SKM-1 (cell line): ENCODE data around the gene ATXN7L2.

Source experiments
- DNase-seq: peaks from one replicate; lab custom pipeline; 2025; ENCODE audit not compliant: unreplicated experiment; lab: John Stamatoyannopoulos, UW

The ATXN7L2 gene

GRCh38 chr1:109495738-109496137, 12.0 kb downstream of the ATXN7L2 start:
- DNase-seq: no peak

GRCh38 chr1:109497449-109498160, 13.9 kb downstream of the ATXN7L2 start:
- no peak for DNase-seq

GRCh38 chr1:109498161-109498801, 14.6 kb downstream of the ATXN7L2 start:
- no peak for DNase-seq

DNA sequence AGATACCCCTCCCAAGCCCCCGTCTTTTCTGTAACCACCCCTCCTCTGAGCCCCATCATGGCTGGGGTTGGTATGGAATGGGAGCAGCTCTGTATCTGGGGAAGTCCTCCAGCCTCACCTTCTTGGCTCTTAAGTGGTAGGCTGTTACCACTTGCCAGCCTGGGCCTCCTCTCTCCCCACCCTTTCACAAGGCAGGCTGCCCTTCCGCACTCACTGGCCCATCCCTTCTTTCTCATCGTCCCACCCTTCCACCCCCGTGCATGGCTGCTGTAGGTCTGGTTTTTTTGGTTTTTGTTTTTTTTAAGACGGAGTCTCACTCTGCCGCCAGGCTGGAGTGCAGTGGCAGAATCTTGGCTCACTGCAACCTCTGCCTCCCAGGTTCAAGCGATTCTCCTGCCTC, 15.4 kb downstream of the ATXN7L2 start:
- no peak for DNase-seq

DNA sequence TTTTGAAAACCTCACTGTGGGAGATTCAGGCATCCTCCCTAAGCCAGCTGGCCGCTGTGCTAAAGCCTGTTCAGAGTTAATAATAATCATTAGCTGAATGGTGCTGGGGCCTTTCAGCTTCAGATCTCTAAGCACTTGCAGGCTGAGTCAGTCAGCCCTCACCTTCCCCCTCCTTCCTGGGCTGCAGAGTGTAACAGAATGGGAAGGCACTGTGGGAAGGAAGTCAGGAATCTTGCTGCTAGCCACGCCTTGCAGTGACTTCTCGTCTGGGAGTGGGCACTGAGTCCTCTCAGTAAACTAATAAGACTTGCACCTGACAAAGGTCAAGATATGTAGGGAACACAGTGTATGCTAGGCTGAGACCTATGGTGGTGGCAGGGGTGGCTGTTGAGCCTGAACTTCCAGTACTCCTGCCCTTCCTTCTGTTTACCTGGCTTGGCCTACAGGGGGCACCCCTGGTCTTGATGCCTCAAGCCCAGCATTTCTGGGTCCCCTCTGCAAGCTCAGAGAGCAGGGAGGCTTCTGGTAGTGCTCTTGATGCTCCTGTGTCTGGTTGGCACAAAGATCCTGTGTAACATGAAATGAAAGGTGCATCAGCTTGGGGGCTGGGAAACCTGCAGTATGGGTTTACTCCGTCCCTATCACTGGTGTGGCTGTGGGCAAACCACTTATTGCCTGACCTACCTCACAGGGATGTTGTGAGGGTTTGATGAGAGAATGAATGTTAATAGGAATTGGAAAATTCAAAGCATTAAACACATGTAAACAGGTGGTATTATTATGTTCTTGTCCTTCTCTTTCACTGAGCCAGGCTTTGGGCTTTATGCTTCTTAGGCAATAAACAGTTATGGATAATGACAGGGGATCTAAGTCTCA, 16.2 kb downstream of the ATXN7L2 start:
- DNase-seq: peak; percentile 27

GRCh38 chr1:109500941-109501381, 17.3 kb downstream of the ATXN7L2 start:
- no peak for DNase-seq

GRCh38 chr1:109501644-109502363, 18.1 kb downstream of the ATXN7L2 start:
- DNase-seq: peak; percentile 57

- DNase-seq: no peak
These were observed 18.7 kb downstream of the ATXN7L2 start for GRCh38 chr1:109502364-109502851.

GRCh38 chr1:109503935-109504334, 20.2 kb downstream of the ATXN7L2 start:
- no peak for DNase-seq

DNA sequence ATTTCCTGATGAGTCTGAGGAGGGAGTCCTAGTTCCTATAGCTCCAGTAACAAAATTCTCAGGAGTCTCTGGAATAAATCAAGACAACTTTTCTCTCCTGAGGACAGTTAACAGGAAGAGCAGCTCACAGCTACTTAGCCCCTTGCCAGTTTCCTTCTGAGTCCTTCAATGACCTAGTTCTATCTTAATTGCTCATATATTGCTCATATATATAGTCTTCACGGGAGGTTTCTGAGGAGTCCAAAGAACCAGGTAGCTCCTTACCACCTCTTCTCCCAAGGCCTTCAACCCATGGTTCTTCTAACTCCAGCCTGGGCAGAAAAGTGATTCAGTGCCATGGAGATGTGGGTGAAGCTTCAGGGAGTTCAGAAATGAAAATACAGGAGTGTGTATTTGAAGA, 21.3 kb downstream of the ATXN7L2 start:
- no peak for DNase-seq

DNA sequence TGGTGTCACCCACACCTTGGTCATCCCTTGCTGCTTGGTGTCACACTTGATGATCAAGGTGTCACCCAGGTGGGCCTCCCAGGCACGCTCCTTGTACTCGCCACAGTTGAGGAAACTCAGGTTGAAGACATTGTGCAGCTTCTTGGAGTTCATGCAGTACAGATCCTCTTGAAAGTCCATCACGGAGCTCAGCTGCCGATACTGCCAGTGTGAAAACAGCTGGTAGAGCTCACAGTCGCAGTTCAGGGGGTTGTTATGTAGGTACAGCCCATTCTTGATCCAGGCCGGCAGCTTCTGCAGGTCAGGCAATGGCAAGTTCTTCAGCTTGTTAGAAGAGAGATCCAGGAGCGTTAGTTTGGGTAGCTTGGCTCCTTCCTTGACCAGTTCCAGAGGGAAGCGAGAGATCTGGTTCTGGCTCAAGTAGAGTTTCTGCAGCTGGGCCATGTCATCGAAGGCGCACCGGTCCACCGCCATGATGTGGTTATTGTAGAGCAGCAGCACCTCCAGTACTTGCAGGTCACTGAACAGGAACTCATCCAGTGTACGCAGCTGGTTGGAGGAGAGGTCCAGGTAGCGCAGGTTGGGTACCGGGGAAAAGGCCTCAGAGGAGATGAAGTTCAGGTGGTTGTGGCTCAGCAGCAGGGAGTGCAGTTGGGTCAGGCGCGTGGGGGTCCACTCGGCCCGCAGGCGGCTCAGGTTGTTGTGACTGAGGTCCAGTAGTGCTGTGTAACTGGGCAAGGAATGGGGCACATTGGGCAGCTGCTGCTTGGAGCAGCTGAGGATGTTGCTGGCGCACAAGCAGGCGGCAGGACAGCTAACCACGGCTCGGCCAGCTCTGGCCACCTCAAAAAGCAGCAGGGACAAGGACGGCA, 24.5 kb downstream of the ATXN7L2 start:
- no peak for DNase-seq

GRCh38 chr1:109508873-109509175, 25.1 kb downstream of the ATXN7L2 start:
- no peak for DNase-seq

GRCh38 chr1:109509176-109510134, 25.8 kb downstream of the ATXN7L2 start, which contains the start of gene AMIGO1:
Gene AMIGO1 (minus strand): TSS chr1:109509727. CDS start chr1:109508912, 815 bp downstream.
- DNase-seq: no peak

DNA sequence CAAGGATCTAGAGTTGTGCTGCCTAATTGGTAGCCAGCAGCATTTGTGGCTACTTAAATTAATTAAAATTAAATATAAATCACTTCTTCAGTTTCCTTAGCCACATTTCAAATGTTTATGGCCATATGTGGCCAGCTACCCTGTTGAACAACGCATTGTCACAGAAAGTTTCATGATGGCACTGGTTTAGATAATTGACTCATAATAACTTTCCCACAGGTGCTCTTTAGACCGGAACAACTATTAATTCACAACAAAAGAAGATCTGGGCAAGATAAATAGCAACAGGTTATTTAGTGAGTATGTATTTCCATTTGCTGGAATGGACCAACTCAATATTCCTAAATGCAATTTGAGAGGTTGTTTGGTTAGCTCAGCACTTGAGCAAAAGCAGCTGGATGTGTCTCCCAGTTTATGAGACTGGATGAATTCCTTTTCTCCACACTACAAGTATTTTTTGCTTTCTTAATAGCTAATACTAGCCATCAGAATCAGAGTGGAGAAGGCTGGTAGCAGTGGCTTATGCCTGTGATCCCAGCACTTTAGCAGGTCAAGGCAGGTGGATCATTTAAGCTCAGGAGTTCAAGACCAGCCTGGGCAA, 29.5 kb downstream of the ATXN7L2 start:
- no peak for DNase-seq

DNA sequence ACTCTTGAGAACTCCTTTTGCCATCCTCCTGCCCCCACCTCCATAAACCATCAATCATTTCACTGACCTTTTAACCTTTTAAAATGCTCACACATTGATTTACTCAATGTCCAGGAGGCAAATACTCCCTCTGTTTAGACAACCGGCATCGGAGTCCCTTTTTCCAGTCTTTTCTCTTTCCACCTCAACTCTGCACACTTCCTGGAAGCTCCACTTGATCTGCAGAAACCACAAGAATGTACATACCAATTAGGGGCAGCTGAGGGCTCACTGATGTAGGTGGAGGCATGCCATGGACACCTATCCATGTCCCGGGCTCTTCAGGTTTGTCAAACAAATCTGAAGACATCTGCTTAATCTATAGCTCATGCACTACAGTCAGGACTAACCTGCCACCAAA, 31.1 kb downstream of the ATXN7L2 start:
- DNase-seq: no peak

GRCh38 chr1:109516872-109517271, 33.2 kb downstream of the ATXN7L2 start:
- DNase-seq: no peak

DNA sequence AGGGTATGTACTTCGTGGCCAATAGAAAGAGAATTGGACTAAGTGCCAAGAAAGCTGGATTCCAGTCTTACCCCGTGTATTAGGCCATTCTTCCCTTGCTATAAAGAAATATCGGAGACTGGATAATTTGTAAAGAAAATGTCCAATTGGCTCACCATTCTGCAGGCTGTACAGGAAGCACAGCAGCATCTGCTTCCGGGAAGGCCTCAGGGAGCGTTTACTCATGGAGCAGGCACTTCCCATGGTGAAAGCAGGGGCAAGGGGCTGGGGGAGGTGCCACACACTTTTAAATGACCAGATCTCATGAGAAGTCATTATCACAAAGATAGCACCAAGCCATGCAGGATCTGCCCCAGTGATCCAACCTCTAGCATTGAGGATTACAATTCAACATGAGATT, 33.6 kb downstream of the ATXN7L2 start:
- DNase-seq: no peak
